CD8-positive, alpha-beta memory T cell (primary cell): Measurements from ENCODE around the gene TEX54. TPM values are rescaled to one million over a fixed set of nuclear protein-coding genes. Genes with fewer than 3 reads are reported as not detected.
"Not testable (repeated sequence)": the region's sequence is repeated elsewhere in the genome, so short reads cannot be mapped to it uniquely, and the experiment has no call there.

ENCODE experiments used
- CTCF ChIA-PET: fragments of 350-600 bp; sonication (Branson Sonifier 250); formaldehyde crosslinking; loops from one replicate; lab custom pipeline; 2021; ENCODE audit warnings: antibody characterized with exemption; lab: Charles Lee
- POLR2A ChIA-PET: fragments of 350-600 bp; sonication (Branson Sonifier 250); formaldehyde crosslinking; loops from one replicate; lab custom pipeline; 2021; ENCODE audit warnings: antibody characterized with exemption; lab: Charles Lee
- DNase-seq, 5 donors: peaks; one replicate each; pipeline versions ENCODE4 v3.0.0 to v3.0.0-alpha.2; 2020 to 2022; ENCODE audit warnings: mixed read lengths in 1 of 5
- H3K27ac ChIP-seq: one replicate; pipeline ENCODE4 v1.7.0; 2013; ENCODE audit warnings: low read depth, mild to moderate bottlenecking, low read length, moderate library complexity
- H3K27me3 ChIP-seq: 2 replicates; pipeline ENCODE4 v1.7.0; 2013; ENCODE audit warnings: low read length, mild to moderate bottlenecking; ENCODE audit not compliant: insufficient read depth, poor library complexity, severe bottlenecking
- H3K36me3 ChIP-seq: 2 replicates; pipeline ENCODE4 v1.7.0; 2013; ENCODE audit warnings: mild to moderate bottlenecking, low read length, moderate library complexity; ENCODE audit not compliant: insufficient read depth
- H3K4me1 ChIP-seq: 2 replicates; pipeline ENCODE4 v1.7.0; 2013; ENCODE audit warnings: mild to moderate bottlenecking, low read length, moderate library complexity; ENCODE audit not compliant: insufficient read depth
- H3K4me3 ChIP-seq: 2 replicates; pipeline ENCODE4 v1.7.0; 2013; ENCODE audit warnings: mild to moderate bottlenecking, low read length
- H3K9me3 ChIP-seq: 2 replicates; pipeline ENCODE4 v1.7.0; 2013; ENCODE audit warnings: mild to moderate bottlenecking, low read length
- H3K27ac Mint-ChIP-seq, 8 donors: one replicate each; pipeline ENCODE4 v1.8.0; 2020 to 2021; ENCODE audit warnings: mixed read lengths in 8 of 8, mild to moderate bottlenecking in 6 of 8, inconsistent platforms in 3 of 8, moderate library complexity in 3 of 8
- H3K27me3 Mint-ChIP-seq, 2 donors: one replicate each; pipeline ENCODE4 v1.8.0; 2020 to 2021; ENCODE audit warnings: mixed read lengths in 2 of 2, mild to moderate bottlenecking in 1 of 2, moderate library complexity in 1 of 2
- H3K36me3 Mint-ChIP-seq, 3 donors: one replicate each; pipeline ENCODE4 v1.8.0; 2020 to 2021; ENCODE audit warnings: mixed read lengths in 3 of 3, inconsistent platforms in 1 of 3, mild to moderate bottlenecking in 1 of 3
- H3K4me1 Mint-ChIP-seq, 3 donors: one replicate each; pipeline ENCODE4 v1.8.0; 2020 to 2021; ENCODE audit warnings: mixed read lengths in 3 of 3, inconsistent platforms in 1 of 3, mild to moderate bottlenecking in 1 of 3
- H3K4me3 Mint-ChIP-seq, 7 donors: one replicate each; pipeline ENCODE4 v1.8.0; 2020 to 2021; ENCODE audit warnings: mixed read lengths in 7 of 7, mild to moderate bottlenecking in 6 of 7, moderate library complexity in 4 of 7, inconsistent platforms in 2 of 7
- H3K9me3 Mint-ChIP-seq, 5 donors: one replicate each; pipeline ENCODE4 v1.8.0; 2020 to 2022; ENCODE audit warnings: mixed read lengths in 5 of 5, mild to moderate bottlenecking in 3 of 5, moderate library complexity in 2 of 5, inconsistent platforms in 1 of 5
- polyA plus RNA-seq: library from polyadenylated mRNA; unstranded; fragments of 300-500 nt; fragmentation: Illumina TruSeq; gene quantifications from one replicate; pipeline ENCODE4 v1.2.3, GENCODE V29; 2021
- total RNA-seq, 2 experiments: library from RNA; stranded (reverse); gene quantifications; one replicate each; pipeline ENCODE4 v1.2.3, GENCODE V29; 2021

Gene TEX54
- total and polyA plus RNA-seq, 3 experiments from 2014 or later: 0.50 to 0.66 TPM; not detected in 1

GRCh38 chr11:62860835-62861563, 28.4 kb upstream of the TEX54 start:
- Mint-ChIP-seq H3K4me3 (no peak overlapping the region), H3K27ac (peak overlapping the region in 2 of 8 donors; percentile 17 to 91), H3K27me3 (peaks cover 0 to under 1% of the 10 kb centered on the region in 2 donors), H3K4me1 (peaks cover 9 to 17% (median 17%) of the 10 kb centered on the region in 3 donors), H3K9me3 (peaks cover 0 to 2% (median 0%) of the 10 kb centered on the region in 5 donors), H3K36me3 (peaks cover 0 to 1% (median 0%) of the 10 kb centered on the region in 3 donors)
- H3K9me3 ChIP-seq: no peaks in the 10 kb centered on the region
- POLR2A ChIA-PET: interaction anchor here (0.6 to 1.6 kb wide), 3 partner anchors 55 to 190 kb away, joined by 3 to 11 read pairs (median 5); partner anchors contain the start of gene TMEM179B
- H3K27ac ChIP-seq: peak overlapping the region; percentile 38
- peak in 1 of 5 donors; percentile 3 for DNase-seq
- H3K4me1 ChIP-seq: peaks cover 8% of the 10 kb centered on the region
- CTCF ChIA-PET: interaction anchor here (1.0 to 4.4 kb wide), 10 partner anchors 18 to 479 kb away, joined by 3 to 56 read pairs (median 3); partner anchors contain the start of genes C11orf98, CSKMT, SLC3A2 and TMEM179B
- no peaks in the 10 kb centered on the region for H3K36me3 ChIP-seq
- no peaks in the 10 kb centered on the region for H3K27me3 ChIP-seq
- no peak overlapping the region for H3K4me3 ChIP-seq

- H3K9me3 Mint-ChIP-seq, POLR2A ChIA-PET, H3K4me3 Mint-ChIP-seq, H3K36me3 ChIP-seq, H3K27ac Mint-ChIP-seq, H3K4me3 ChIP-seq, H3K27me3 Mint-ChIP-seq, H3K27me3 ChIP-seq, CTCF ChIA-PET, H3K9me3 ChIP-seq, DNase-seq: not testable (repeated sequence)
- Histone ChIP-seq H3K4me1 (peaks cover 15% of the 10 kb centered on the region), H3K27ac (peak overlapping the region; percentile 43)
- Mint-ChIP-seq H3K36me3 (peaks cover 0 to 17% (median 4%) of the 10 kb centered on the region in 3 donors), H3K4me1 (peaks cover 25 to 33% (median 31%) of the 10 kb centered on the region in 3 donors)
Observed at GRCh38 chr11:62859281-62859703, 26.7 kb upstream of the TEX54 start.

GRCh38 chr11:62858201-62858600, 25.6 kb upstream of the TEX54 start:
- H3K27ac ChIP-seq: peak overlapping the region; percentile 94
- H3K9me3 ChIP-seq: no peaks in the 10 kb centered on the region
- DNase-seq: peak in 1 of 5 donors; percentile 19
- Mint-ChIP-seq H3K4me3 (peak overlapping the region in 3 of 7 donors; percentile 33 to 78 (median 45)), H3K9me3 (peaks cover 0 to 5% (median 0%) of the 10 kb centered on the region in 5 donors), H3K4me1 (peaks cover 36 to 44% (median 42%) of the 10 kb centered on the region in 3 donors), H3K36me3 (peaks cover 0 to 28% (median 12%) of the 10 kb centered on the region in 3 donors), H3K27me3 (peaks cover 0 to 6% of the 10 kb centered on the region in 2 donors), H3K27ac (peak overlapping the region in 3 of 8 donors; percentile 31 to 74 (median 66))
- peaks cover 26% of the 10 kb centered on the region for H3K4me1 ChIP-seq
- peaks cover 17% of the 10 kb centered on the region for H3K36me3 ChIP-seq
- ChIA-PET POLR2A (interaction anchor here (0.7 to 1.4 kb wide), 4 partner anchors 23 to 130 kb away, joined by 4 to 6 read pairs (median 4); partner anchors contain the start of genes POLR2G, SLC3A2, STX5 and TEX54), CTCF (interaction anchor here (0.8 to 4.6 kb wide), 3 partner anchors 23 to 193 kb away, joined by 3 to 33 read pairs (median 32); partner anchors contain the start of genes C11orf98, CSKMT, SLC3A2 and TMEM179B)
- H3K4me3 ChIP-seq: no peak overlapping the region
- no peaks in the 10 kb centered on the region for H3K27me3 ChIP-seq

GRCh38 chr11:62857541-62857982, 24.9 kb upstream of the TEX54 start:
- H3K27ac Mint-ChIP-seq: peak overlapping the region in 2 of 8 donors; percentile 43 to 66
- H3K27me3 Mint-ChIP-seq: peaks cover 0 to 6% of the 10 kb centered on the region in 2 donors
- ChIA-PET POLR2A (interaction anchor here (0.6 to 3.5 kb wide), 8 partner anchors 24 to 234 kb away, joined by 4 to 21 read pairs (median 6); partner anchors contain the start of genes POLR2G, SLC3A2, STX5 and TEX54), CTCF (interaction anchor here (0.8 to 4.6 kb wide), 4 partner anchors 24 to 266 kb away, joined by 3 to 33 read pairs (median 18); partner anchors contain the start of genes C11orf98, CSKMT, SLC3A2 and TMEM179B)
- no peak for DNase-seq
- Histone ChIP-seq H3K4me1 (peaks cover 33% of the 10 kb centered on the region), H3K27ac (peak overlapping the region; percentile 94), H3K27me3 (no peaks in the 10 kb centered on the region), H3K4me3 (no peak overlapping the region), H3K36me3 (peaks cover 23% of the 10 kb centered on the region), H3K9me3 (no peaks in the 10 kb centered on the region)
- peaks cover 0 to 5% (median 0%) of the 10 kb centered on the region in 5 donors for H3K9me3 Mint-ChIP-seq
- peak overlapping the region; percentile 13 to 94 (median 21) for H3K4me3 Mint-ChIP-seq
- peaks cover 41 to 47% (median 45%) of the 10 kb centered on the region in 3 donors for H3K4me1 Mint-ChIP-seq
- peaks cover 0 to 35% (median 17%) of the 10 kb centered on the region in 3 donors for H3K36me3 Mint-ChIP-seq

- H3K4me3 ChIP-seq: peak overlapping the region; percentile 98
- Mint-ChIP-seq H3K9me3 (peaks cover 0 to 5% (median 0%) of the 10 kb centered on the region in 5 donors), H3K27me3 (peaks cover 0 to 6% of the 10 kb centered on the region in 2 donors), H3K27ac (peak overlapping the region; percentile 84 to 96 (median 94)), H3K4me3 (peak overlapping the region; percentile 94 to 99 (median 98)), H3K36me3 (peaks cover 6 to 46% (median 24%) of the 10 kb centered on the region in 3 donors), H3K4me1 (peaks cover 46 to 56% (median 54%) of the 10 kb centered on the region in 3 donors)
- no peaks in the 10 kb centered on the region for H3K9me3 ChIP-seq
- H3K27ac ChIP-seq: peak overlapping the region; percentile 94
- H3K36me3 ChIP-seq: peaks cover 35% of the 10 kb centered on the region
- peaks cover 44% of the 10 kb centered on the region for H3K4me1 ChIP-seq
- DNase-seq: no peak
- ChIA-PET POLR2A (interaction anchor here (0.5 to 8.5 kb wide), 22 partner anchors 11 to 1461 kb away, joined by 3 to 215 read pairs (median 9); partner anchors contain the start of genes C11orf98, CSKMT, HNRNPUL2 and NXF1), CTCF (interaction anchor here (0.7 to 4.6 kb wide), 16 partner anchors 8 to 264 kb away, joined by 3 to 33 read pairs (median 4); partner anchors contain the start of genes HNRNPUL2, SLC3A2, STX5 and TEX54)
- no peaks in the 10 kb centered on the region for H3K27me3 ChIP-seq
Observed at GRCh38 chr11:62856333-62856895, 23.8 kb upstream of the TEX54 start.

- H3K27me3 Mint-ChIP-seq: peaks cover 0 to 6% of the 10 kb centered on the region in 2 donors
- DNase-seq: peak; percentile 94 to 99 (median 98)
- CTCF ChIA-PET: interaction anchor here (0.7 to 4.6 kb wide), 16 partner anchors 8 to 263 kb away, joined by 3 to 33 read pairs (median 4); partner anchors contain the start of genes HNRNPUL2, SLC3A2, STX5 and TEX54
- peaks cover 47% of the 10 kb centered on the region for H3K4me1 ChIP-seq
- H3K27ac ChIP-seq: peak overlapping the region; percentile 94
- H3K27ac Mint-ChIP-seq: peak overlapping the region; percentile 84 to 96 (median 94)
- H3K9me3 ChIP-seq: no peaks in the 10 kb centered on the region
- no peaks in the 10 kb centered on the region for H3K27me3 ChIP-seq
- H3K36me3 Mint-ChIP-seq: peaks cover 6 to 52% (median 24%) of the 10 kb centered on the region in 3 donors
- peak overlapping the region; percentile 98 for H3K4me3 ChIP-seq
- H3K4me1 Mint-ChIP-seq: peaks cover 46 to 63% (median 55%) of the 10 kb centered on the region in 3 donors
- POLR2A ChIA-PET: interaction anchor here (0.5 to 8.5 kb wide), 26 partner anchors 11 to 1462 kb away, joined by 3 to 215 read pairs (median 7); partner anchors contain the start of genes C11orf98, CSKMT, HNRNPUL2 and MTA2
- H3K4me3 Mint-ChIP-seq: peak overlapping the region; percentile 94 to 99 (median 98)
- peaks cover 35% of the 10 kb centered on the region for H3K36me3 ChIP-seq
- H3K9me3 Mint-ChIP-seq: peaks cover 0 to 5% (median 0%) of the 10 kb centered on the region in 5 donors
Observed at GRCh38 chr11:62855571-62856332, 23.1 kb upstream of the TEX54 start.
